Tibial artery (tissue), 4 donors: ENCODE data around the gene GRAMD1B.

ENCODE experiments used
- DNase-seq, 2 donors: peaks; one replicate each; pipeline ENCODE4 v3.0.0-alpha.2; 2019
- H3K27ac ChIP-seq, 2 donors: fragments of 200-600 bp; sonication (generic) in 1 of 2; 1 replicate in 1 of 2; 2 replicates in 1 of 2; pipeline ENCODE4 v1.5.1; 2018 to 2019; ENCODE audit warnings: mild to moderate bottlenecking in 1 of 2
- H3K27me3 ChIP-seq, 2 donors: fragments of 200-600 bp; sonication (generic) in 1 of 2; one replicate each; pipeline versions ENCODE4 v1.5.1 to v1.6.0; 2016 to 2019
- H3K36me3 ChIP-seq, 3 donors: fragments of 200-600 bp; sonication (generic) in 2 of 3; one replicate each; pipeline ENCODE4 v1.5.1; 2016 to 2019; ENCODE audit warnings: mild to moderate bottlenecking in 2 of 3
- H3K4me1 ChIP-seq, 4 donors: fragments of 200-600 bp; sonication (generic) in 2 of 4; 1 replicate in 3 of 4; 2 replicates in 1 of 4; pipeline ENCODE4 v1.5.1; 2016 to 2019
- H3K4me3 ChIP-seq, 2 donors: fragments of 200-600 bp; sonication (generic) in 1 of 2; 1 replicate in 1 of 2; 2 replicates in 1 of 2; pipeline ENCODE4 v1.5.1; 2018 to 2019; ENCODE audit warnings: mild to moderate bottlenecking in 2 of 2
- H3K9me3 ChIP-seq, 3 donors: fragments of 200-600 bp; sonication (generic) in 1 of 3; one replicate each; pipeline ENCODE4 v1.5.1; 2016 to 2019
- intact Hi-C: fragments of 100-400 bp; cut with DNase I; formaldehyde crosslinking; loops from one replicate; pipeline ENCODE4 v1.15.0; 2023; ENCODE audit warnings: low total_unique reads
- TF ChIP-seq, protein P1 (sequence below), 2 experiments: fragments of 200-600 bp in 1 of 2; fragments of 450-650 bp in 1 of 2; IDR thresholded peaks; one replicate each; pipeline ENCODE4 v1.5.1; 2017 to 2019; ENCODE audit warnings: antibody characterized with exemption in 2 of 2, mild to moderate bottlenecking in 1 of 2, moderate library complexity in 1 of 2

The GRAMD1B gene

DNA sequence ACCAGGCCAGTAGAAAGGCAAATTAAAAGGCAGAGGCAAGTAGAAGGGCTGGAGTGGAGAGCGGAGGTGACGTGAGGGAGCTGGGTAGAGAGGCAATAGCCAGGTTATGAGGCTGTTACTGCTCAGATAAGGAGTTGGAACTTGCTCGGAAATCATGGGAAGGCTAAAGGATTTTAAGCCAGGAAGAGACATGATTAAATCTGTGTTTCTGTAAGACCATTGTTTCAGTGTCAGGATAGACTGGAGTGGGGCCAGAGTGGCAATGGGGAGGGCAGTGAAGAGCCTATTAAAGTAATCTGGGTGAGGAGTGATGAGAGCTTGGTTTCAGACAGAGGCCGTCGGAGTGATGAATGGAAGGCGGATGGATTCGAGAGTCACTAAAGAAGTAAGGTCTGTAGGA is 39.0 kb downstream of the GRAMD1B start:
- intact Hi-C loops, result no loop called here
- H3K36me3 ChIP-seq, result no peaks in the 10 kb centered on the region
- TF ChIP-seq, protein P1, sequence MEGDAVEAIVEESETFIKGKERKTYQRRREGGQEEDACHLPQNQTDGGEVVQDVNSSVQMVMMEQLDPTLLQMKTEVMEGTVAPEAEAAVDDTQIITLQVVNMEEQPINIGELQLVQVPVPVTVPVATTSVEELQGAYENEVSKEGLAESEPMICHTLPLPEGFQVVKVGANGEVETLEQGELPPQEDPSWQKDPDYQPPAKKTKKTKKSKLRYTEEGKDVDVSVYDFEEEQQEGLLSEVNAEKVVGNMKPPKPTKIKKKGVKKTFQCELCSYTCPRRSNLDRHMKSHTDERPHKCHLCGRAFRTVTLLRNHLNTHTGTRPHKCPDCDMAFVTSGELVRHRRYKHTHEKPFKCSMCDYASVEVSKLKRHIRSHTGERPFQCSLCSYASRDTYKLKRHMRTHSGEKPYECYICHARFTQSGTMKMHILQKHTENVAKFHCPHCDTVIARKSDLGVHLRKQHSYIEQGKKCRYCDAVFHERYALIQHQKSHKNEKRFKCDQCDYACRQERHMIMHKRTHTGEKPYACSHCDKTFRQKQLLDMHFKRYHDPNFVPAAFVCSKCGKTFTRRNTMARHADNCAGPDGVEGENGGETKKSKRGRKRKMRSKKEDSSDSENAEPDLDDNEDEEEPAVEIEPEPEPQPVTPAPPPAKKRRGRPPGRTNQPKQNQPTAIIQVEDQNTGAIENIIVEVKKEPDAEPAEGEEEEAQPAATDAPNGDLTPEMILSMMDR (IDR thresholded peaks at IDR 0.05), result no peak
- H3K4me3 ChIP-seq, result no peak overlapping the region
- H3K9me3 ChIP-seq, result no peaks in the 10 kb centered on the region
- DNase-seq, result no peak
- H3K27ac ChIP-seq, result no peak overlapping the region
- H3K27me3 ChIP-seq, result no peaks in the 10 kb centered on the region
- H3K4me1 ChIP-seq, result no peaks in the 10 kb centered on the region

- intact Hi-C loops, result no loop called here
These were observed 39.5 kb downstream of the GRAMD1B start for GRCh38 chr11:123469586-123469985.

DNA sequence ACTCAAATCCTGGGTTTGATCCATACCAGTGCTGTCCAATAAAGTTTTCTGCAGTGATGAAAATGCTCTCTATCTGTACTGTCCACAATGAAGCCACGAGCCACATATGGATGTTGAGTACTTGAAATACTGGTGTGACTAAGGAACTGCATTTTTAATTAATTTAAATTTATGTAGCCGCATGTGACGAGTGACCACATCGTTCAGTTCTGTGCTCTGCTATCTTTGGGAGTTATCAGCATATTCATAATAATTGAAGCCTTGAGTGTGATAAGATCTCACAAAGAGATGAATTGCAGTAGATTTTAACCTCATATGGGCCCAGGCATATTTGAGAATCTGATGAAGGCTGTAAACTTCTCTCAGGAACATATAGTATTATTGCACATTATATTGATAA is 40.8 kb downstream of the GRAMD1B start:
- no peak overlapping the region for H3K27ac ChIP-seq
- H3K9me3 ChIP-seq, result no peaks in the 10 kb centered on the region
- no peak for DNase-seq
- H3K36me3 ChIP-seq, result no peaks in the 10 kb centered on the region
- no peak overlapping the region for H3K4me3 ChIP-seq
- TF ChIP-seq, protein P1 (IDR thresholded peaks at IDR 0.05), result no peak
- H3K4me1 ChIP-seq, result peaks cover 0 to 7% (median 0%) of the 10 kb centered on the region in 4 donors
- no peaks in the 10 kb centered on the region for H3K27me3 ChIP-seq
- intact Hi-C loops, result no loop called here

More at GRCh38 chr11:123469586-123469985, 39.5 kb downstream of the GRAMD1B start:
- H3K4me1 ChIP-seq, result peaks cover 0 to 3% (median 0%) of the 10 kb centered on the region in 4 donors
- no peak overlapping the region for H3K27ac ChIP-seq
- H3K27me3 ChIP-seq, result no peaks in the 10 kb centered on the region
- DNase-seq, result no peak
- no peaks in the 10 kb centered on the region for H3K9me3 ChIP-seq
- no peaks in the 10 kb centered on the region for H3K36me3 ChIP-seq
- TF ChIP-seq, protein P1 (IDR thresholded peaks at IDR 0.05), result no peak
- no peak overlapping the region for H3K4me3 ChIP-seq

- intact Hi-C loops, result no loop called here
These were observed 42.3 kb downstream of the GRAMD1B start for GRCh38 chr11:123472236-123472935.

DNA sequence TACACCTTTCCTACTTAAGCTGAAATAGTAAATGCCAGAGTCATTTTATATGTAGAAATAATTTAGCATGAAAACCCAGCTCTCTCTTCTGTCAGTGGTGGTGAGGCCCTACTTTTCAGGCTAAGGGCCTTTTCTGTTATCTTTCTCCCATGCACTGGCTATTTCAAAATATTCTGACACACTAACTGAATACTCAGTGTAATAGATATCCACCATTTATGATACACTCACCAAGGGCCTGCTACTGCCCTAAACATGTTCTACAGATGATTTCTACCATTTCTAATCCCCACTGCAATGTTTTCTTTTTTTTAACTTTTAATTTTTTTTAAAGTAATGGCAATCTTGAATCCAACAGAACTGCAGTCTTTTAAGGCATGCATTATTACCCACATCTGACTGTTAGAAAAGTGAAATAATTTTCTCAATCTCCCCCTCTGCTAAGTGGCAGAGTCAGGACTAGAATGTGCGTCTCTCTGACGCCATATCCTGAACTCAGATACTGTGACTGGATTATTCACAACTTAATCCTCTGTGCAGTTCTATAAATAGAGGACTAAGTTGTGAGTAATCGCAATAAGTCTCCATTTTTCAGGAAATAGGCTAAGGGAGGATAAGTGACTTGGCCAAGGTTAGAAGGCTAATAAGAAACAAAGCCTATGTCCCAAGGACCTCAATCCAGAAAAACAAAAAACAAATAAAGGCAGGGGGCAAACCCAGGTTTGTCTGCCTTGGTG is 44.0 kb downstream of the GRAMD1B start:
- Histone ChIP-seq H3K9me3 (no peaks in the 10 kb centered on the region), H3K4me1 (peaks cover 0 to 7% (median 0%) of the 10 kb centered on the region in 4 donors), H3K36me3 (no peaks in the 10 kb centered on the region), H3K27me3 (no peaks in the 10 kb centered on the region), H3K27ac (no peak overlapping the region), H3K4me3 (no peak overlapping the region)
- intact Hi-C loops, result no loop called here
- TF ChIP-seq, protein P1 (IDR thresholded peaks at IDR 0.05), result no peak
- no peak for DNase-seq

More at GRCh38 chr11:123472236-123472935, 42.3 kb downstream of the GRAMD1B start:
- TF ChIP-seq, protein P1 (IDR thresholded peaks at IDR 0.05), result no peak
- Histone ChIP-seq H3K27ac (no peak overlapping the region), H3K9me3 (no peaks in the 10 kb centered on the region), H3K4me3 (no peak overlapping the region), H3K36me3 (no peaks in the 10 kb centered on the region), H3K4me1 (peaks cover 0 to 7% (median 0%) of the 10 kb centered on the region in 4 donors), H3K27me3 (no peaks in the 10 kb centered on the region)
- DNase-seq, result no peak
